GM23338 (cell line): ENCODE data around the gene ATP5PD. TPM values are rescaled to one million over a fixed set of nuclear protein-coding genes. Genes with fewer than 3 reads are reported as not detected.

Experiments
- ATAC-seq: fragments of 200-7000 bp; cut with Tn5 transposase; 3 replicates; pipeline ENCODE4 v1.9.1; 2020
- DNase-seq: peaks from one replicate; pipeline ENCODE4 v3.0.0-alpha.2; 2015; ENCODE audit warnings: low spot score
- H2AFZ ChIP-seq: fragments of 200-600 bp; sonication (generic); 2 replicates; pipeline ENCODE4 v1.8.0; 2016; ENCODE audit warnings: antibody characterized with exemption, mild to moderate bottlenecking, moderate library complexity
- H3F3A ChIP-seq: fragments of 200-600 bp; sonication (generic); replicated peaks from 2 replicates; pipeline ENCODE4 v1.8.0; 2017; ENCODE audit warnings: antibody characterized with exemption, mixed run types, low read depth
- H3K27ac ChIP-seq: fragments of 200-600 bp; sonication (generic); 2 replicates; pipeline ENCODE4 v1.6.1; 2016; ENCODE audit warnings: low read depth
- H3K27me3 ChIP-seq: fragments of 200-600 bp; sonication (generic); 2 replicates; pipeline ENCODE4 v1.8.0; 2016; ENCODE audit warnings: mild to moderate bottlenecking, mixed run types, moderate library complexity; ENCODE audit not compliant: insufficient read depth
- H3K36me3 ChIP-seq: fragments of 200-600 bp; sonication (generic); 2 replicates; pipeline ENCODE4 v1.8.0; 2016; ENCODE audit warnings: mild to moderate bottlenecking; ENCODE audit not compliant: insufficient read depth
- H3K4me1 ChIP-seq: fragments of 200-600 bp; sonication (generic); 2 replicates; pipeline ENCODE4 v1.8.0; 2016; ENCODE audit warnings: mild to moderate bottlenecking, moderate library complexity; ENCODE audit not compliant: insufficient read depth
- H3K4me2 ChIP-seq: fragments of 200-600 bp; sonication (generic); 2 replicates; pipeline ENCODE4 v1.7.1; 2017; ENCODE audit warnings: mixed run types
- H3K4me3 ChIP-seq: fragments of 200-600 bp; sonication (generic); 2 replicates; pipeline ENCODE4 v1.6.1; 2016; ENCODE audit warnings: mixed run types
- H3K79me2 ChIP-seq: fragments of 200-600 bp; sonication (generic); replicated peaks from 2 replicates; pipeline ENCODE4 v1.8.0; 2017; ENCODE audit warnings: mild to moderate bottlenecking; ENCODE audit not compliant: insufficient read depth
- H3K9me2 ChIP-seq: fragments of 200-600 bp; sonication (generic); 2 replicates; pipeline ENCODE4 v1.8.0; 2017; ENCODE audit not compliant: insufficient read depth
- H4K20me1 ChIP-seq: fragments of 200-600 bp; sonication (generic); replicated peaks from 2 replicates; pipeline ENCODE4 v1.8.0; 2017; ENCODE audit warnings: mild to moderate bottlenecking; ENCODE audit not compliant: insufficient read depth
- H3K27ac Mint-ChIP-seq: 2 replicates; pipeline ENCODE4 v1.8.0; 2020; ENCODE audit warnings: inconsistent platforms, mild to moderate bottlenecking, moderate library complexity, mixed read lengths
- H3K27me3 Mint-ChIP-seq: 3 replicates; pipeline ENCODE4 v1.8.0; 2022; ENCODE audit warnings: low read depth, mild to moderate bottlenecking, moderate library complexity, mixed read lengths, inconsistent platforms; ENCODE audit not compliant: insufficient read depth, poor library complexity
- H3K36me3 Mint-ChIP-seq: 3 replicates; pipeline ENCODE4 v1.8.0; 2021; ENCODE audit warnings: low read depth, mild to moderate bottlenecking, inconsistent platforms, moderate library complexity, mixed read lengths
- H3K4me1 Mint-ChIP-seq: 3 replicates; pipeline ENCODE4 v1.8.0; 2020; ENCODE audit warnings: mild to moderate bottlenecking, inconsistent platforms, mixed read lengths
- H3K4me3 Mint-ChIP-seq: 3 replicates; pipeline ENCODE4 v1.8.0; 2021; ENCODE audit warnings: moderate library complexity, mild to moderate bottlenecking, inconsistent platforms, mixed read lengths
- H3K9me3 Mint-ChIP-seq: 3 replicates; pipeline ENCODE4 v1.8.0; 2020; ENCODE audit warnings: moderate library complexity, mild to moderate bottlenecking, inconsistent platforms, mixed read lengths
- ETS1 ChIP-seq: IDR thresholded peaks from 2 replicates; pipeline ENCODE4 v1.6.1; 2016; ENCODE audit warnings: antibody characterized with exemption
- NANOG ChIP-seq: IDR thresholded peaks from 2 replicates; pipeline ENCODE4 v1.6.1; 2016; ENCODE audit warnings: antibody characterized with exemption, borderline replicate concordance
- POLR2AphosphoS5 ChIP-seq: IDR thresholded peaks from 2 replicates; pipeline ENCODE4 v1.6.1; 2016; ENCODE audit warnings: antibody characterized with exemption, low read depth
- REST ChIP-seq: IDR thresholded peaks from one replicate; pipeline ENCODE4 v1.6.1; 2018; ENCODE audit warnings: antibody characterized with exemption; ENCODE audit not compliant: unreplicated experiment
- STAT1 ChIP-seq: IDR thresholded peaks from one replicate; pipeline ENCODE4 v1.6.1; 2016; ENCODE audit warnings: antibody characterized with exemption; ENCODE audit not compliant: unreplicated experiment
- ZNF114 ChIP-seq: fragments of 250-450 bp; sonication (Bioruptor Pico); IDR thresholded peaks from 2 replicates; pipeline ENCODE4 v1.5.0; 2020; ENCODE audit warnings: mild to moderate bottlenecking, moderate library complexity
- ZNF331 ChIP-seq: fragments of 250-450 bp; sonication (Bioruptor Pico); IDR thresholded peaks from 2 replicates; pipeline ENCODE4 v1.5.0; 2020; ENCODE audit warnings: low read depth, mild to moderate bottlenecking, moderate library complexity
- ZNF462 ChIP-seq: fragments of 250-450 bp; sonication (Bioruptor Pico); IDR thresholded peaks from 2 replicates; pipeline ENCODE4 v1.5.0; 2020; ENCODE audit warnings: mild to moderate bottlenecking, moderate library complexity
- polyA plus RNA-seq: library from polyadenylated mRNA; unstranded; fragments of >200 nt; fragmentation: Nextera tagmentation; extraction: Ambion mirVana; gene quantifications from 2 replicates; pipeline ENCODE4 v1.2.1, GENCODE V29; 2016
- total RNA-seq: library from RNA; depleted of rRNA; stranded (reverse); fragments of >200 nt; shearing (Covaris generic); gene quantifications from 2 replicates; pipeline ENCODE4 v1.2.3, GENCODE V29; 2014

Gene ATP5PD
- total and polyA plus RNA-seq, 2 experiments from 2014 or later = 244 to 1,144 TPM

GRCh38 chr17:75075597-75076336 is 29.0 kb upstream of the ATP5PD start (continued):
- TF ChIP-seq ZNF462 (CRISPR knock-in tag) (no peak), ZNF331 (CRISPR knock-in tag) (no peak)

- DNase-seq = no peak
- TF ChIP-seq STAT1 (no peak), ZNF114 (CRISPR knock-in tag) (no peak), ETS1 (no peak), REST (no peak), POLR2AphosphoS5 (no peak), NANOG (no peak)
- H3K4me3 Mint-ChIP-seq = no peak overlapping the region
- no peaks in the 10 kb centered on the region for H3K36me3 Mint-ChIP-seq
- peaks cover 16% of the 10 kb centered on the region for H3K4me1 Mint-ChIP-seq
- H3K79me2 ChIP-seq = no peaks in the 10 kb centered on the region
- H3K9me3 Mint-ChIP-seq = no peaks in the 10 kb centered on the region
- no peak overlapping the region for H2AFZ ChIP-seq
- H3K4me1 ChIP-seq = peaks cover 20% of the 10 kb centered on the region; the same call in 1 of the 2 replicates
- no peaks in the 10 kb centered on the region for H3K27me3 ChIP-seq
- no peaks in the 10 kb centered on the region for H3K9me2 ChIP-seq
- H3K27ac Mint-ChIP-seq = no peak overlapping the region
- peaks cover 15% of the 10 kb centered on the region for H3K27me3 Mint-ChIP-seq
- no peaks in the 10 kb centered on the region for H3K36me3 ChIP-seq
- H4K20me1 ChIP-seq = no peaks in the 10 kb centered on the region
- no peak overlapping the region for H3K4me3 ChIP-seq
- H3K27ac ChIP-seq = no peak overlapping the region
- H3K4me2 ChIP-seq = no peak overlapping the region
- no peak for ATAC-seq
- peaks cover 17% of the 10 kb centered on the region; the same call in 1 of the 2 replicates for H3F3A ChIP-seq
Observed at GRCh38 chr17:75074532-75074931, 27.8 kb upstream of the ATP5PD start.
